AG09309 (cell line): ENCODE data around the gene S100A16.
"Not testable (repeated sequence)": the region's sequence is repeated elsewhere in the genome, so short reads cannot be mapped to it uniquely, and the experiment has no call there.

ENCODE experiments used
- DNase-seq: peaks from one replicate; pipeline ENCODE4 v3.0.0-alpha.2; 2010; ENCODE audit warnings: low read depth
- H3K4me3 ChIP-seq: 2 replicates; pipeline ENCODE4 v1.5.1; 2011; ENCODE audit warnings: mild to moderate bottlenecking, low read depth, low read length, moderate library complexity; ENCODE audit not compliant: control insufficient read depth
- TF ChIP-seq, protein P1 (sequence below): IDR thresholded peaks from 2 replicates; pipeline ENCODE4 v1.5.1; 2011; ENCODE audit warnings: mild to moderate bottlenecking, low read depth, low read length, inconsistent platforms; ENCODE audit not compliant: insufficient read depth, control insufficient read depth; ENCODE audit errors: missing control alignments

Gene S100A16

GRCh38 chr1:153647346-153647714 lies 34.4 kb upstream of the S100A16 start:
- no peak overlapping the region for H3K4me3 ChIP-seq
- DNase-seq: no peak
- TF ChIP-seq, protein P1, sequence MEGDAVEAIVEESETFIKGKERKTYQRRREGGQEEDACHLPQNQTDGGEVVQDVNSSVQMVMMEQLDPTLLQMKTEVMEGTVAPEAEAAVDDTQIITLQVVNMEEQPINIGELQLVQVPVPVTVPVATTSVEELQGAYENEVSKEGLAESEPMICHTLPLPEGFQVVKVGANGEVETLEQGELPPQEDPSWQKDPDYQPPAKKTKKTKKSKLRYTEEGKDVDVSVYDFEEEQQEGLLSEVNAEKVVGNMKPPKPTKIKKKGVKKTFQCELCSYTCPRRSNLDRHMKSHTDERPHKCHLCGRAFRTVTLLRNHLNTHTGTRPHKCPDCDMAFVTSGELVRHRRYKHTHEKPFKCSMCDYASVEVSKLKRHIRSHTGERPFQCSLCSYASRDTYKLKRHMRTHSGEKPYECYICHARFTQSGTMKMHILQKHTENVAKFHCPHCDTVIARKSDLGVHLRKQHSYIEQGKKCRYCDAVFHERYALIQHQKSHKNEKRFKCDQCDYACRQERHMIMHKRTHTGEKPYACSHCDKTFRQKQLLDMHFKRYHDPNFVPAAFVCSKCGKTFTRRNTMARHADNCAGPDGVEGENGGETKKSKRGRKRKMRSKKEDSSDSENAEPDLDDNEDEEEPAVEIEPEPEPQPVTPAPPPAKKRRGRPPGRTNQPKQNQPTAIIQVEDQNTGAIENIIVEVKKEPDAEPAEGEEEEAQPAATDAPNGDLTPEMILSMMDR: no peak

- no peak for DNase-seq
- H3K4me3 ChIP-seq: no peak overlapping the region
- TF ChIP-seq, protein P1: no peak
Measured at GRCh38 chr1:153646672-153647345, 33.9 kb upstream of the S100A16 start.

- H3K4me3 ChIP-seq: no peak overlapping the region
- no peak for DNase-seq
- TF ChIP-seq, protein P1: no peak
Measured at GRCh38 chr1:153643816-153644215, 30.9 kb upstream of the S100A16 start.

DNA sequence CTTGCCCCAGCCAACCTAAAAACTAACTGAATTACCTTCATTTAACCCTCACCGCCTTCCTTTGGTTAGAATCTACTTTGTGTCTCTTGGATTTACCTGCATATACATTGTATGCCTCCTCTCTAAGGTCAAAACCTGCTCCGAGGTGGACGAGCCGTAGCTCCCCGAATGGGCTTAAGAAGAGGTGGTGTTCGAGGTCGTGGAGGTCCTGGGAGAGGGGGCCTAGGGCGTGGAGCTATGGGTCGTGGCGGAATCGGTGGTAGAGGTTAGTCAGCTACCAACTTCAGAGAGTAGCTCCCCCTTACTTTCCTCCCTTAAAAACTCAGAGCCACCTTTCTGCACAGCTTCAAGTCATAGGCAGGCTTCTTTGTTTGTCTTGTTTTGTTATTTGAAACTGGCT lies 30.2 kb upstream of the S100A16 start:
- DNase-seq: no peak
- no peak overlapping the region for H3K4me3 ChIP-seq
- TF ChIP-seq, protein P1: no peak

DNA sequence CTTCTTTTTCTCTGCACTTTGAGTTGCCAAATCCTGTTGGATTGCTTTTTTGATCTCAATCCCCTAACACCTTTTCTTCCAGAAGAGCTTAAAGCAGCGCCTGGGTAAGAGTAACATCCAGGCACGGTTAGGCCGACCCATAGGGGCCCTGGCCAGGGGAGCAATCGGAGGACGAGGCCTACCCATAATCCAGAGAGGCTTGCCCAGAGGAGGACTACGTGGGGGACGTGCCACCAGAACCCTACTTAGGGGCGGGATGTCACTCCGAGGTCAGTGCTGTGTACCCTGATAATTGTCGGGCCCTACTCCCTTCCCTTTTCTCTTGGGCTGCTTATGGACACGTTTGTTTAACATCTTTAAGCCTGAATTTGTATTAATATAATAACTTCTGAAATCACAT lies 29.2 kb upstream of the S100A16 start:
- DNase-seq: no peak
- TF ChIP-seq, protein P1: no peak
- no peak overlapping the region for H3K4me3 ChIP-seq

DNA sequence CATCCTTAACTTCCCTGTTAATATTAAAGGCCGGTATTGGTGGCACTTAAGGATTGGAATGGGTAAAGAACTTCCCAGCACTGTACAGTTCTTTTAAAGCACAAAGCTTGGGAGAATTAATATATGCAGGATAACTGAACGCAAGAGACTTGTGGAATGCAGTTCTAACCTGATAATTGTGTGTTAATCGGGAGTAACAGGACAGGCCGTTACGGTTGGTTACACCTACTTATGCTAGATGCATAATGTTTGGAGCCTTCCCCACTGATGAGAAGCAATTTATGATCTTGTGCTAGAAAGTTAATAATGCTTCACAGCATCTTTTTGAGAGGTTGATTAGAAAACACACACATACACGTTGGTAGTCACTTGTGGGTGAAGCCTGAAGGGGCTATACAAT lies 27.9 kb upstream of the S100A16 start:
- no peak for DNase-seq
- TF ChIP-seq, protein P1: no peak
- no peak overlapping the region for H3K4me3 ChIP-seq

DNA sequence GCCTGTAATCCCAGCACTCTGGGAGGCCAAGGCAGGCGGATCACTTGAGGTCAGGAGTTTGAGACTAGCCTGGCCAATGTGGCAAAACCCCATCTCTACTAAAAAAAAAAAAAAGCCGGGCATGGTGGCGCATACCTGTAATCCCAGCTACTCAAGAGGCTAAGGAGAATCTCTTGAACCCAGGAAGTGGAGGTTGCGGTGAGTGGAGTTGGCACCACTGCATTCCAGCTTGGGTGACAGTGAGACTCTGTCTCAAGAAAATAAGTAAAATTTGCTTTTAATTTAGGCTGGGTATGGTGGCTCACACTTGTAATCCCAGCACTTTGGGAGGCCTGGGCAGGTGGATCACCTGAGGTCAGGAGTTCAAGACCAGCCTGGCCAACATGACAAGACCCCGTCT lies 27.3 kb upstream of the S100A16 start:
- DNase-seq, H3K4me3 ChIP-seq: not testable (repeated sequence)
